Activated CD8-positive, alpha-beta T cell treated with anti-CD3 and anti-CD28 coated beads for 36 hours (primary cell): ENCODE measurements around the gene KDM3B. TPM values are rescaled to one million over a fixed set of nuclear protein-coding genes. Genes with fewer than 3 reads are reported as not detected.

Source experiments
- ATAC-seq: fragments of 200-7000 bp; cut with Tn5 transposase; one replicate; pipeline ENCODE4 v1.10.0; 2021; ENCODE audit warnings: mild to moderate bottlenecking, moderate library complexity
- CTCF ChIA-PET: fragments of 350-600 bp; sonication (Branson Sonifier 250); formaldehyde crosslinking; loops from one replicate; lab custom pipeline; 2021; ENCODE audit warnings: antibody characterized with exemption; lab: Charles Lee
- POLR2A ChIA-PET: fragments of 350-600 bp; sonication (Branson Sonifier 250); formaldehyde crosslinking; loops from one replicate; lab custom pipeline; 2021; ENCODE audit warnings: antibody characterized with exemption; lab: Charles Lee
- DNase-seq: peaks from one replicate; pipeline ENCODE4 v3.0.0-alpha.2; 2020
- H3K27ac Mint-ChIP-seq: one replicate; pipeline ENCODE4 v1.8.0; 2021; ENCODE audit warnings: mild to moderate bottlenecking, mixed read lengths
- H3K27me3 Mint-ChIP-seq: one replicate; pipeline ENCODE4 v1.8.0; 2021; ENCODE audit warnings: mixed read lengths
- H3K36me3 Mint-ChIP-seq: one replicate; pipeline ENCODE4 v1.8.0; 2021; ENCODE audit warnings: low read depth, mixed read lengths
- H3K4me1 Mint-ChIP-seq: one replicate; pipeline ENCODE4 v1.8.0; 2021; ENCODE audit warnings: low read depth, mixed read lengths
- H3K4me3 Mint-ChIP-seq: one replicate; pipeline ENCODE4 v1.8.0; 2021; ENCODE audit warnings: mild to moderate bottlenecking, moderate library complexity, mixed read lengths
- H3K9me3 Mint-ChIP-seq: one replicate; pipeline ENCODE4 v1.8.0; 2021; ENCODE audit warnings: mixed read lengths
- intact Hi-C: fragments of 100-400 bp; cut with micrococcal nuclease; formaldehyde crosslinking; loops from one replicate; pipeline ENCODE4 v1.10.0; 2022
- total RNA-seq, 2 experiments: library from RNA; stranded (reverse); gene quantifications; one replicate each; pipeline ENCODE4 v1.2.3, GENCODE V29; 2021
- TF ChIP-seq, protein P1 (sequence below): fragments of 200-600 bp; IDR thresholded peaks from one replicate; pipeline ENCODE4 v1.8.0; 2022; ENCODE audit warnings: antibody characterized with exemption, mild to moderate bottlenecking

KDM3B gene
- total RNA-seq, 2 experiments from 2014 or later = 41.6 to 41.9 TPM

DNA sequence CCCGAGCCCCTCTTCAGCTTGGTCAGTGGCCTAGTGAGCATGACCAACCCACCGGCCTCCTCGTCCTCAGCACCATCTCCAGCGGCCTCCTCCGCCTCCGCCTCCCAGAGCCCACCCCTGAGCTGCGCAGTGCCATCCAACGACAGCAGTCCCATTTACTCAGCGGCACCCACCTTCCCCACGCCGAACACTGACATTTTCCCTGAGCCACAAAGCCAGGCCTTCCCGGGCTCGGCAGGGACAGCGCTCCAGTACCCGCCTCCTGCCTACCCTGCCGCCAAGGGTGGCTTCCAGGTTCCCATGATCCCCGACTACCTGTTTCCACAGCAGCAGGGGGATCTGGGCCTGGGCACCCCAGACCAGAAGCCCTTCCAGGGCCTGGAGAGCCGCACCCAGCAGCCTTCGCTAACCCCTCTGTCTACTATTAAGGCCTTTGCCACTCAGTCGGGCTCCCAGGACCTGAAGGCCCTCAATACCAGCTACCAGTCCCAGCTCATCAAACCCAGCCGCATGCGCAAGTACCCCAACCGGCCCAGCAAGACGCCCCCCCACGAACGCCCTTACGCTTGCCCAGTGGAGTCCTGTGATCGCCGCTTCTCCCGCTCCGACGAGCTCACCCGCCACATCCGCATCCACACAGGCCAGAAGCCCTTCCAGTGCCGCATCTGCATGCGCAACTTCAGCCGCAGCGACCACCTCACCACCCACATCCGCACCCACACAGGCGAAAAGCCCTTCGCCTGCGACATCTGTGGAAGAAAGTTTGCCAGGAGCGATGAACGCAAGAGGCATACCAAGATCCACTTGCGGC lies 114.6 kb downstream of the KDM3B start:
- TF ChIP-seq, protein P1, sequence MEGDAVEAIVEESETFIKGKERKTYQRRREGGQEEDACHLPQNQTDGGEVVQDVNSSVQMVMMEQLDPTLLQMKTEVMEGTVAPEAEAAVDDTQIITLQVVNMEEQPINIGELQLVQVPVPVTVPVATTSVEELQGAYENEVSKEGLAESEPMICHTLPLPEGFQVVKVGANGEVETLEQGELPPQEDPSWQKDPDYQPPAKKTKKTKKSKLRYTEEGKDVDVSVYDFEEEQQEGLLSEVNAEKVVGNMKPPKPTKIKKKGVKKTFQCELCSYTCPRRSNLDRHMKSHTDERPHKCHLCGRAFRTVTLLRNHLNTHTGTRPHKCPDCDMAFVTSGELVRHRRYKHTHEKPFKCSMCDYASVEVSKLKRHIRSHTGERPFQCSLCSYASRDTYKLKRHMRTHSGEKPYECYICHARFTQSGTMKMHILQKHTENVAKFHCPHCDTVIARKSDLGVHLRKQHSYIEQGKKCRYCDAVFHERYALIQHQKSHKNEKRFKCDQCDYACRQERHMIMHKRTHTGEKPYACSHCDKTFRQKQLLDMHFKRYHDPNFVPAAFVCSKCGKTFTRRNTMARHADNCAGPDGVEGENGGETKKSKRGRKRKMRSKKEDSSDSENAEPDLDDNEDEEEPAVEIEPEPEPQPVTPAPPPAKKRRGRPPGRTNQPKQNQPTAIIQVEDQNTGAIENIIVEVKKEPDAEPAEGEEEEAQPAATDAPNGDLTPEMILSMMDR = no peak
- DNase-seq = no peak
- H3K9me3 Mint-ChIP-seq = no peaks in the 10 kb centered on the region
- no peaks in the 10 kb centered on the region for H3K27me3 Mint-ChIP-seq
- H3K27ac Mint-ChIP-seq = peak overlapping the region; percentile 63
- intact Hi-C loops = loop anchor here (5.0 kb wide), 1 partner anchor 35 kb away; no protein-coding TSS in a partner anchor
- ChIA-PET POLR2A (interaction anchor here (1.0 to 1.4 kb wide), 4 partner anchors 25 to 76 kb away, joined by 3 to 5 read pairs (median 4); partner anchors contain the start of gene ETF1), CTCF (interaction anchor here (1.2 to 7.1 kb wide), 3 partner anchors 10 to 36 kb away, joined by 3 to 44 read pairs (median 20); no protein-coding TSS in a partner anchor)
- peaks cover 28% of the 10 kb centered on the region for H3K36me3 Mint-ChIP-seq
- no peak for ATAC-seq
- H3K4me3 Mint-ChIP-seq = peak overlapping the region; percentile 82
- peaks cover 23% of the 10 kb centered on the region for H3K4me1 Mint-ChIP-seq

DNA sequence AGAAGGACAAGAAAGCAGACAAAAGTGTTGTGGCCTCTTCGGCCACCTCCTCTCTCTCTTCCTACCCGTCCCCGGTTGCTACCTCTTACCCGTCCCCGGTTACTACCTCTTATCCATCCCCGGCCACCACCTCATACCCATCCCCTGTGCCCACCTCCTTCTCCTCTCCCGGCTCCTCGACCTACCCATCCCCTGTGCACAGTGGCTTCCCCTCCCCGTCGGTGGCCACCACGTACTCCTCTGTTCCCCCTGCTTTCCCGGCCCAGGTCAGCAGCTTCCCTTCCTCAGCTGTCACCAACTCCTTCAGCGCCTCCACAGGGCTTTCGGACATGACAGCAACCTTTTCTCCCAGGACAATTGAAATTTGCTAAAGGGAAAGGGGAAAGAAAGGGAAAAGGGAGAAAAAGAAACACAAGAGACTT lies 115.2 kb downstream of the KDM3B start:
- TF ChIP-seq, protein P1 = no peak
- Mint-ChIP-seq H3K4me3 (peak overlapping the region; percentile 82), H3K9me3 (no peaks in the 10 kb centered on the region), H3K27me3 (no peaks in the 10 kb centered on the region), H3K4me1 (peaks cover 23% of the 10 kb centered on the region), H3K36me3 (peaks cover 28% of the 10 kb centered on the region), H3K27ac (no peak overlapping the region)
- DNase-seq = no peak
- intact Hi-C loops = loop anchor here (5.0 kb wide), 1 partner anchor 35 kb away; no protein-coding TSS in a partner anchor
- ATAC-seq = no peak
- ChIA-PET CTCF (interaction anchor here (7.1 kb wide), 1 partner anchor 36 kb away, joined by 44 read pairs; no protein-coding TSS in a partner anchor), POLR2A (interaction anchor here (0.5 to 1.0 kb wide), 3 partner anchors 15 to 187 kb away, joined by 3 read pairs; partner anchors contain the start of gene ETF1)

DNA sequence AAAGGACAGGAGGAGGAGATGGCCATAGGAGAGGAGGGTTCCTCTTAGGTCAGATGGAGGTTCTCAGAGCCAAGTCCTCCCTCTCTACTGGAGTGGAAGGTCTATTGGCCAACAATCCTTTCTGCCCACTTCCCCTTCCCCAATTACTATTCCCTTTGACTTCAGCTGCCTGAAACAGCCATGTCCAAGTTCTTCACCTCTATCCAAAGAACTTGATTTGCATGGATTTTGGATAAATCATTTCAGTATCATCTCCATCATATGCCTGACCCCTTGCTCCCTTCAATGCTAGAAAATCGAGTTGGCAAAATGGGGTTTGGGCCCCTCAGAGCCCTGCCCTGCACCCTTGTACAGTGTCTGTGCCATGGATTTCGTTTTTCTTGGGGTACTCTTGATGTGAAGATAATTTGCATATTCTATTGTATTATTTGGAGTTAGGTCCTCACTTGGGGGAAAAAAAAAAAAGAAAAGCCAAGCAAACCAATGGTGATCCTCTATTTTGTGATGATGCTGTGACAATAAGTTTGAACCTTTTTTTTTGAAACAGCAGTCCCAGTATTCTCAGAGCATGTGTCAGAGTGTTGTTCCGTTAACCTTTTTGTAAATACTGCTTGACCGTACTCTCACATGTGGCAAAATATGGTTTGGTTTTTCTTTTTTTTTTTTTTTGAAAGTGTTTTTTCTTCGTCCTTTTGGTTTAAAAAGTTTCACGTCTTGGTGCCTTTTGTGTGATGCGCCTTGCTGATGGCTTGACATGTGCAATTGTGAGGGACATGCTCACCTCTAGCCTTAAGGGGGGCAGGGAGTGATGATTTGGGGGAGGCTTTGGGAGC lies 115.9 kb downstream of the KDM3B start:
- CTCF ChIA-PET = no interaction called here
- Mint-ChIP-seq H3K27me3 (no peaks in the 10 kb centered on the region), H3K27ac (no peak overlapping the region), H3K4me3 (peak overlapping the region; percentile 82), H3K9me3 (no peaks in the 10 kb centered on the region), H3K36me3 (peaks cover 28% of the 10 kb centered on the region), H3K4me1 (peaks cover 23% of the 10 kb centered on the region)
- intact Hi-C loops = loop anchor here (5.0 kb wide), 1 partner anchor 34 kb away; no protein-coding TSS in a partner anchor
- ATAC-seq = no peak
- TF ChIP-seq, protein P1 = no peak
- no peak for DNase-seq
- POLR2A ChIA-PET = interaction anchor here (0.5 to 1.3 kb wide), 5 partner anchors 9 to 188 kb away, joined by 3 read pairs; no protein-coding TSS in a partner anchor

DNA sequence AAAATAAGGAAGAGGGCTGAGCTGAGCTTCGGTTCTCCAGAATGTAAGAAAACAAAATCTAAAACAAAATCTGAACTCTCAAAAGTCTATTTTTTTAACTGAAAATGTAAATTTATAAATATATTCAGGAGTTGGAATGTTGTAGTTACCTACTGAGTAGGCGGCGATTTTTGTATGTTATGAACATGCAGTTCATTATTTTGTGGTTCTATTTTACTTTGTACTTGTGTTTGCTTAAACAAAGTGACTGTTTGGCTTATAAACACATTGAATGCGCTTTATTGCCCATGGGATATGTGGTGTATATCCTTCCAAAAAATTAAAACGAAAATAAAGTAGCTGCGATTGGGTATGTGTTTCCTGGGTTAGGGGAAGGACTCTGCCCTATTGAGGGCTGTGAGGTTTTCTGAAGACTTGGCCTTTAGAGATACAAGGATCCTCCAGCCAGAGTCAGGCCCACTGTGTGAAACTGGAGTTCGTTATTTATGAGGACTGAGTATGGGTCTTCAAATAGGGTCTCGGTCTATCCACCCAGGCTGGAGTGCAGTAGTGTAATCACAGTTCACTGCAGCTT lies 116.6 kb downstream of the KDM3B start:
- peaks cover 23% of the 10 kb centered on the region for H3K4me1 Mint-ChIP-seq
- H3K27ac Mint-ChIP-seq = no peak overlapping the region
- no peaks in the 10 kb centered on the region for H3K9me3 Mint-ChIP-seq
- ATAC-seq = no peak
- no peak for DNase-seq
- ChIA-PET CTCF (no interaction called here), POLR2A (interaction anchor here (1.0 to 1.3 kb wide), 3 partner anchors 9 to 33 kb away, joined by 3 read pairs; no protein-coding TSS in a partner anchor)
- peak overlapping the region; percentile 82 for H3K4me3 Mint-ChIP-seq
- intact Hi-C loops = loop anchor here (5.0 kb wide), 1 partner anchor 33 kb away; no protein-coding TSS in a partner anchor
- H3K27me3 Mint-ChIP-seq = no peaks in the 10 kb centered on the region
- peaks cover 28% of the 10 kb centered on the region for H3K36me3 Mint-ChIP-seq
- TF ChIP-seq, protein P1 = no peak
